ENCODE data around the gene TRIM49D2. TPM values are rescaled to one million over a fixed set of nuclear protein-coding genes. Genes with fewer than 3 reads are reported as not detected.

Gene TRIM49D2
- total RNA-seq, result not detected in 2 replicates

DNA sequence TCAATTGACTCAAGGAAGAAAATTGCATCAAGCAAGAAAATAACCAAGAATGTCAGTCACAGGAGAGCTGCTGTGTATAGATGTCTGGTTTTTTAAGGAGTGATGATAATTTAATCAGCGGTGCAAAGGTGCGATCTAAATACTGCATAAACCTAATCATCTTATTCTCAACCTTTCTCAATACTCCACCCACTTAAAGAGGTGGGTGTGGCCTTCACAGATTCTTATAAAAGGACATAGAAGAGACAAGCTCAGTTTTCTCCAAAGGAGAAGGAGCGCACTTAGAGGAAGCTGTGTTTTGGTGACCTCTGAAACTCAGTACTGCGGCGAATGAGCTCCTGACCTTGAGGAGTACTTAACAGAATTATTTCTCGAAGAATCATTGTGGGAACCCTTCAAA, at the start of gene TRIM49D2:
Gene TRIM49D2, plus strand, starts transcription at position 301 of the 400 bp plus-strand sequence. CDS start 2,698 bp downstream, outside the sequence.

GRCh38 chr11:89922195-89922660, 1.6 kb upstream of the TRIM49D2 start, which contains the start of gene TRIM49D1:
TRIM49D1 (minus strand) TSS chr11:89922245; CDS start chr11:89917710, 4,535 bp downstream.

GRCh38 chr11:89965737-89966136, 41.9 kb downstream of the TRIM49D2 start, which contains the start of gene TRIM64:
TRIM64 (plus strand) TSS chr11:89966037; CDS start chr11:89968504, 2,467 bp downstream.

Other genes with a start within 250 kb of the TRIM49D2 start
- not detected in 2 replicates for gene TRIM77, start 213.8 kb upstream of the TRIM49D2 start, total RNA-seq
- gene TRIM49, start 115.5 kb upstream of the TRIM49D2 start, total RNA-seq, result not detected in 2 replicates
- gene TRIM64B, start 45.6 kb upstream of the TRIM49D2 start, total RNA-seq, result not detected in 2 replicates
- not detected in 2 replicates for gene TRIM49D1, start 1.8 kb upstream of the TRIM49D2 start, total RNA-seq
- not detected in 2 replicates for gene TRIM64, start 42.0 kb downstream of the TRIM49D2 start, total RNA-seq
- not detected in 2 replicates for gene TRIM49C, start 107.0 kb downstream of the TRIM49D2 start, total RNA-seq
- gene UBTFL1, start 161.9 kb downstream of the TRIM49D2 start, total RNA-seq, result not detected in 2 replicates
- gene NAALAD2, start 210.6 kb downstream of the TRIM49D2 start, total RNA-seq, result 2.7 and 4.1 TPM in 2 replicates